T-helper 1 cell treated with Interleukin-12 subunit alpha and Interleukin-12 subunit beta and Interleukin-4 antibody, amounts not matched to agents 30 ng/mL and 1 ng/mL, for 36 hours (primary cell): ENCODE data around the gene PSORS1C1. TPM values are rescaled to one million over a fixed set of nuclear protein-coding genes. Genes with fewer than 3 reads are reported as not detected.

Experiments
- intact Hi-C: fragments of 100-400 bp; cut with micrococcal nuclease; formaldehyde crosslinking; loops from one replicate; pipeline ENCODE4 v1.15.1; 2024
- total RNA-seq: library from RNA; stranded (reverse); gene quantifications from 2 replicates; pipeline ENCODE4 v1.2.3, GENCODE V29; 2022

The PSORS1C1 gene
- total RNA-seq, 1 donor from 2014 or later, result not detected

DNA sequence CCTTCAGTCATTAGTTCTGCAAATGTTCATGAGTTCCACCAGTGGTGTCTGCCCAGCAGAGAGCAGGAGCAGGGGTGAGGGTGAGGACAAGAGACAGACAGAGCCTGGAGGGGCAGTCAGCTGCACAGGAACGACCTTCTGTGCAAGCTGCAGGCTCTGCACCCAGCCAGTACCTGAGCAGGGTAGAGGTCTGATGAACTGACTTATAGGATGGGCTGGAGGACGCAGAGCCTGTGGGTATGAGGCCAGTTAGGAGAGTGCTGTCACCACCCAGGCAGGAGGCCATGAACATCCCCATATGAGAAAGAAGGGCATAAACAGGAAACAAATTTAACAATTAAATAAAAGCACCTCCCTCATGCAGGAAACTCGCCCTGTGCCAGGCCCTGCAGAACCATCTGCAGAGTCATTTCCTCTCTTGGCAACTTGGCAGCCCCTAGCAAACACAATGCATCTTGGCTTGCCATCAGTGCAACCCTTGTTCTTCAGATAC is 20.2 kb upstream of the PSORS1C1 start:
- intact Hi-C loops, result no loop called here

DNA sequence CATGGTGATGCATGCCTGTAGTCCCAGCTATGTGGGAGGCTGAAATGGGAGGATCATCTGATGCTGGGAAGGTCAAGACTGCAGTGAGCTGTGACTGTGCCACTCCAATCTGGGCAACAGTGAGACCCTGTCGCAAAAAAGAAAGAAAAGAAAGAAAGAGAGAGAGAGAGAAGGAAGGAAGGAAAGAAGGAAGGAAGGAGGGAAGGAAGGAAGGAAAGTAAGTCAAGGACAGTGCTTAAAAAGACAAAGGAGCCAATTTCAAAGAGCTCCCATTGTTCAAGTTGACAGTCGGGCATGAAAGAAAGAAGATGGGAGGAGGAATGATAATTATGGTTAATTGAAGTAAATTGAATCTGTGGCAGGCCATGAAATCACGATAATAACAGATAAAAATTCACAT is 18.4 kb upstream of the PSORS1C1 start:
- intact Hi-C loops, result no loop called here

DNA sequence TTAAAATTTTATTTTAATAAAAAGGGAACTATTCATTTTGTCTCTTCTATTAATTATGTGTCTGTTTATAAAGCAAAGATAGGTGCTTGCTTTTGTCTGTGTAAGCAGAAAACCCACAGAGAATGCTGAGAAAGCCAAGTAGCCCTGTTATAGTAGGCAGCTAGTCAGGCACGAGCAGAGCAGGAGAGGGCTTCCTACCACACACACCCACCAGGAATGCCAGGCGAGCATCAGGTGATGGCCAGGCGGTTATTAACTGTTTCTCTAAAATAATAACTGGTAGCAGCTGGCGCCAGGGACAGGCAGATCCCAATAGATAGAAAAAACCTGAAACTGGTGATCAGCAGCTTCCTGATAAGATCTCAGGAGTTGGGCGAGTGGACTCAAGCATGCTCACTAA is 17.9 kb upstream of the PSORS1C1 start:
- intact Hi-C loops, result no loop called here

DNA sequence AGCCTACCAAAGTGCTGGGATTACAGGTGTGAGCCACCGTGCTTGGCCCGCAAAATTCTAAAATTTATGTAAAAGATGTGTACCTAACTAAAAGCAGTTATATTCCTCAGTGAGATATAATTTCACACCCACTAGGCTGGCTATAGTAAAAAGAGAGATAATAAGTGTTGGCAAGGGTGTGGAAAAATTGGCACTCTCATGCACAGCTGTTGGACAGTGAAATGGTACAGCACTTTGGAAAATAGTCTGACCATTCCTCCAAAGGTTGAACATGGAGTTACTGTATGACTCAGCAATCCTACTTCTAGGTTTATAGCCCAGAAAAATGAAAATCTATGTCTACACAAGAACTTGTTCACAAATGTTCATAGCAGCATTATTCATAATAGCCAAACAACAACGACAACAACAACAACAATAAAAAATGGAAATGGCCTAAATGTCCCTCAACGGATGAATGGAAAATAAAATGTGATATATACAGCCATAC is 16.1 kb upstream of the PSORS1C1 start:
- intact Hi-C loops, result no loop called here

DNA sequence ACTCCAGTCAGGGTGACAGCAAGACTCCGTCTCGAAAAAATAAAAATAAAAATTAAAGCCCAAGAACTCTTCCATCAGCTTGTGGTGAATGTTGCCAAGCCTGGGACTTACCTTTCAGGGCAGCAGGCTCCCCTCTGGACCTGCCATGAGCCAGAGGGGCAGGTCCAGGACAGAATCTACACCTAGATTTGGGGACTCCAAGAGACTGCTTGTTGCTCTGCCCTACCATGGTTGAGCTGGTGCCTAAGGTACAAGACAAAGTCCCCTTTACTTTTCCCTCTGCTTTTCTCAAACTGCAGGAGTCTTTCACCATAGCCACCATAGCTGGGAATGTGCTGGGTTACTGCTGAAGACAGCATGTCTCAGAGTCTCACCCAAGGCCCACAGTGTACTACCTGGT is 11.5 kb upstream of the PSORS1C1 start:
- intact Hi-C loops, result no loop called here

DNA sequence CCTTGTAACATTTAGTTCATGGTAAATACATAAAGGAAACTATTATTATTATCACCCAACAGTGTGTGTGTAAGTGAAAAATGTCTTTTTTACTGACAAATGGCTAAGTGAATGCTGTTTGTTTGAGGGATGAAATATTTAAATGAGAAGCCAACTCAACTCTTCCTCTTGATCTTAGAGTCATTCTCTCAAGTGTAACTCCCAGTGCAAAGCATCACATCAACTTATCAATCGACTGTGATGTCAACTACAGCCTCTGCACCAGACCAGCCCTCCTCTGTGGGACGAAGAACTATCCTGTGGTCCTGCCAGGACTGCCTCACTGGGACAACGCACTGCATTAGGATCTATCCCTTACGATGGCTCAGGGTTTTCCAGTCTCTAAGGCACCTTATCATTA is 7.5 kb upstream of the PSORS1C1 start:
- intact Hi-C loops, result no loop called here

DNA sequence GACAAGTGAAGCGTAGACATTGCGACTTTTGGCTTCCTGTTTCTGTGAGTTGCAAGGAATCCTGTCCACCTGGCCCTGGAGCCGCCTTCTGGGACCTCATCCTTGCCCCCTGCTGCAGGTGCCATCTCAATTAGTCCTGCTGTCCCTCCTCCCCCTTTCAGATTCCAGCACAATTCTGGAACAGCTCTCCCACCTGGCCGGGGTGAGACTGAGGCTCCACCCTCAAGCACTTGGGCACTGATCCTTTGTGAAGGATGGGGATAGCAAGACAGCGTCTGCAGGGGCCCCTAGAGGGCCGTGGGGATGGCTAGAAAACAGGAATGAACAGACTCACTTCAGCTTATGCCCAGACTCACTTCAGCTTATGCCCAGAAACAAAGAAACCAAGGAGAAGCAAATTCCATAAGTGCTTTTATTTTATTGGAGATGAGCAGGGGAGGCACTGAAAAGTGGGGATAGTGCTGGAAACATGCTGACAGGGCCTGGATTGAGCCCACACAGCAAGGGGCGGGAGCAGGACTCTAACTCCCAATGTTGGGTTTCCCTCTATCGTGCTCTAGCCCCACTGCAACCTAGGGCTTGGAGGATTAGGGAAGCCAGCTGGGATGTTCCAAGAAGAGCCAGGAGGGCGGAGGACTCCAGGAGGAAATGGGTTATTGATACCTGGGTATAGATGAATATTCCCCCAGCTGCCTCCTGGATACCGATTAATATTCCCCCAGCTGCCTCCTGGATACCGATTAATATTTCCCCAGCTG is 3.6 kb upstream of the PSORS1C1 start:
- intact Hi-C loops, result no loop called here

DNA sequence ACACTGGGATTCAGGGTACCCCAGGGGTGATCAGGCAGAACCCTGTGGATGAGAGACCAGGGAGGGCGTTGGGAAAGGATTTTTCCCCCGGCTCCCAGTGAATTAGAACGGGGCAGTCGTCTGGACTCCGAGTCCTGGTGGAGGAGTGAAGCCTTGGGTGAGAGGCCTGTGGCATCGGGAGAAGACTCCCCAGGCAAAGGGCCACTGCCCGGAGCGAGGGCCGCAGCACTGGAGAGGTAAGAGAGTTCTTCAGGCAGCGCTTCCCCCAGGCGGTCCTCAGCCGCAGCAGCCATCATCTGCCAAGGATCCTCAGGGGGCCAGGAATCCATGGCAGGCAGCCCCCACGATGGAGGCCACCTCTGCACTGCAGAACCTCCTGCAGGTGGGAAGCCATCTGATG is 2.9 kb upstream of the PSORS1C1 start:
- intact Hi-C loops, result no loop called here

DNA sequence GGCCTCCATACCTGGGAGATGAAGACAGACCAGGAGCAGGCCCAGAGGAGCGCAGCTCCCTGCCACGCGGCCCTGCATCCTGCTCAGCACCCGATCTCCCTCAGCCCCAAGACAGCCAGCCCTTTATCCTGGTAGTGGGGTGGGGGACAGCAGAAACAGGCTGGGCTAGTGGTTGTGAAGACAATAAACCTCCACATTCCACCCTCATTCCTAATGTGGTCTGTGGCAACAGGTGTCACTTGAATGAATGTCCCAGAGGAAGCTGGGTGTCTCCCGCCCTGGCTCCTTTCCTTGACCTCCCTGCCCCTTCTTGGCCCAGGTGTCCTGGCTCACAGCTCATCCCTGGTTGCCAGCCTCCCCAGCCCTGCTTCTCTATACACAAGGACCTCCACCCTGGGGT is 2.1 kb upstream of the PSORS1C1 start, which contains the start of gene C6orf15:
TSS of gene C6orf15 (minus strand) at position 98 of the 400 bp plus-strand sequence. CDS start at position 78, 20 bp downstream.
- intact Hi-C loops, result no loop called here

DNA sequence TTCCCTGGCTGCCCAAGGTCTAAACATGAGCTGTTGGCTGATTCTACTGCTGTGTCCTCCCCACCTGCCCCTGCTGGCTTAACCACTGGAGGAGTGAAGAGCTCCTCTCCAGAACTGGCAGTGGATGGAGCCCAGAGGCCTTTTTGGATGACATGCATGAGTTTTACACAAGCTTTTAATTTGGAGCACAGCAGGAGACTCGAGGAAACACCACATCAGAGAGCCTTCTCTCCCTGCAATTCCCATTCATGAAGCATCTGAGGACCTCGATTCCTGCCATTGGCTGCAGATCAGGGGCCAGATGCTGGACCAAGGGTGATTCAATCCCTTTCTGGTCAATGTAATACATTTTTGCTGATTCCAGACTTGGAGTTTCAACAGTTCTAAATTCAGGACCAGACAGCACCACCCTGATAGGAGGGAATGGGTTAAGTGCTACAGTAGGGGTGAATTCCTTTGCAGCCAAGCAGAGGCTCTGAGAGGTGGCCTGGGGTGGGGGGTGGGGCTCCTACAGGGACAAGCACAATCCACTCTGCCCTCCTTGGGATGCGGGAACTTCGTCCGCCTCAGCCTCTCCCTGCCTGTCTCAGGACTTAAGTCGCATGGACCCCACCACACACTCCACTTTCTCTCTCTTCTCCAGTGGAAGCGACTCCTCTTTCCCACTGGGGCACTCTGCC is 599 bp upstream of the PSORS1C1 start:
- intact Hi-C loops, result no loop called here

DNA sequence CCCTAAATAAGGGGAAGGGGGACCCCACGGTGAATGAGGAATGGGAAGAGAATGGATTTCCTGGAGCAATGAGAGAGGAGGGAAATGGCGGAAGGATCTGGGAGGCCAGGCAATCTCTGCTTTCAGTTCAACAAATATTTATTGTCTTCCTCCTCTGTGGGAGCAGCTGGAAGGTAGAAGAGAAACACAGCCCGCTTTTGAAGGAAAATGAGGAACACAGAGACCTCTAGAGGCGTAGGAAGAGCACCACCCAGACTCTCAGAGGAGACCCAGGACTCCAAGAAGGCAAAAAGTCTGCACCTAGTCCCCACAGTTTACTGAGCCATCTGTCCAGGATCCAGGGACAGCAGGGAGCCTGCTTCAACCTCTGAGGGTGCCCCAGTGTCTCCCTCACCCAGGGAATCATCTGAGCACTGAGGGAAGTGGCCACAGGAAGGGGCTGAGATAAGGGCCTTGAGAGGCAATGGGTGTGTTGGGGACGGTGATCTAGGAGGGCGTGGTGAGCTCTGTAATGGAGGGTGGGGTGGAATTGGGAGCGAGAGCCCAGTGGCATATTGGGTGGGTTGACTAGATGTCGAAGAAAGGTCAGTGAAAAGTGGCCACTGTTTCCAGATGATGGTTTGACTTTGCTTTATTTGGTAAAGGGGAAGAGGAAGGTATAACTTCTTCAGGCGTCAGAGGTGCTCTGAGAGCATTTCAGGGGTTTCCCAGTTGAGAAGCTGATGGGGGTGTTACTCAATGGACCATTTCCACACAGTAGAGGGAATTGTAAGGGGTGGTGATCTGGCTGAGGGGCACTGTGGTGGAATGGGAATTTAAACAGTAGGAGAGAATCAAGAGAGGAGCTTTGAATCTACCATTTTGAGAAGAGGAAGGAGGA is 610 bp downstream of the PSORS1C1 start:
- intact Hi-C loops, result no loop called here

DNA sequence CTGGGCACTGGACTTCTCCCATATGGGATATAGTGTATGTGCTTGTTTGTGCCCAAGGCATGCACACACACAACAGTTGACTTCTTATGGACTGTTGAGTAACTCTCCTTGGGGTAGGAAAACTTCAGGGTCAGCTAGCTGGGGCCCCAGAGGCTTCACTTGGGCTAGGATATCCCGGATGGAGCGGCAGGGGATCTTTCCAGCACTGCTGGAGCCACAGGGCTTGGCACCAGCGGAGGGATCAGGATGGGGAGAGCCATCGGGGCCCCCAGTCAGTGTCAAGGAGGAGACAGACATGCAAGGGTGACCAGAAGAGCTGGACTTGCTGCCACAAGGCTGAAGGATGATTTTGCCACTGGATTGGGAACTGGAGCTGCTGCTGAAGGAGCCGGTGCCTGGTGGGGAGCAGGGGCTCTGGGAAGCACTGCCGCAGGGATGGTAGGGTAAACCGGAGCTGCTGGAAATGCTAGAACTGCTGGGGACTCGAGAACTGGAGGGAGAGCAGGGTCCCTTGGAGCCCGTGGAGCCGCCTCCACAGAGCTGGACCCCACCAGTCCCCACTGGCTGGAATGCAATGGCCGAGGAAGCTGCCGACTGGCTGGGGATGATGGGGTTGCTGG is 1.5 kb downstream of the PSORS1C1 start:
- intact Hi-C loops, result no loop called here

DNA sequence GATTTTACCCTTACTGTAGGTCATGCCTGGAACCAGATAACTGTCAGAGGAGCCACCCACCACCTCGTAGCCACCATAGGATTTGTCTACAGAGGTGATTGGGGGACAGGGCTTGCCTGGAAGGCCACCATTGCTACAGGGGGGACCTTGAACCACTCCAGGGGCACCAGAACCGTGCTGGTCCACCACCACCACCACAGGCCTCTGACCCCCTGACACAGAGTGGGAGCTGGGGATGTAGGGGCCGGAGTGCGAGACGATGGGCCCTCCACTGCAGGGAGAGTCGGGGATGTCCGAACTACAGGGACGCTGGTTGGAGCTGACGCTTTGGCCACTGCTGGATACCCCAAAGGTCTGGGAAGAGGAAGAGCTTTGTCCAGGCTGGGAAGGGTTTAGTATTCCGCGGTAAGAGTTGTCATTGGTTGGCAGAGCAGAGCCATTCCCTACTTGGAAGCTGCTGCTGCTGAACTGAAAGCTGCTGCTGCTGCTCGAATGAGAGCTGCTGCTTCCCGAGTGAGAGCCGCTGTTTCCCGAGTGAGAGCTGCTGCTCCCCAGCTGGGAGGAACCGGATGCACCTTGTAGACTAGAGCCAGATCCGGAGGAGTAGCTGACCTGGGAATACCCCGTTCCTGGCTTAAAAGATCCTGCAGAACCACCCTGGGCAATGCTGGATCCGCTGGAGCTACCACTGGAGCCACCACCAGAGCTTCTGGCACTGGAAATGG is 2.2 kb downstream of the PSORS1C1 start:
- intact Hi-C loops, result no loop called here

DNA sequence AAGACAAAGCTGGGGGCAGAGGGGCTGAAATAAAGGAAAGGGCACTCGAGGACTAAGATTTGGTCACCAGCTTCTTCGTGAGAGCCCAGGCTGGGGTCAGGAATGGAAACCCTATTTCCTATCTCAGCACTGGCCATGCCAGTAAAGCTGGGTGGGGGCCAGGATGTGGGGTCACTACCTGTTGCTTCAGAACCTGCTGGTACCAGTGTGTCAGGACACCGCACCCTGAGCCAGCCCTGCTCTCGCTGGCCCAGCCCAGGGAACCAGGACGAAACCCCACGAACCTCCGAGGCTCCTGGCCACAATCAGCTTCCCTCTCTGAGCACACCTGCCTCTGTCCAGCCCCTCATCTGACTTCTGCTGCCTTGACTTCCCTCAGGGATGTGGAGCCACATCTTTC is 3.6 kb downstream of the PSORS1C1 start:
- intact Hi-C loops, result no loop called here

DNA sequence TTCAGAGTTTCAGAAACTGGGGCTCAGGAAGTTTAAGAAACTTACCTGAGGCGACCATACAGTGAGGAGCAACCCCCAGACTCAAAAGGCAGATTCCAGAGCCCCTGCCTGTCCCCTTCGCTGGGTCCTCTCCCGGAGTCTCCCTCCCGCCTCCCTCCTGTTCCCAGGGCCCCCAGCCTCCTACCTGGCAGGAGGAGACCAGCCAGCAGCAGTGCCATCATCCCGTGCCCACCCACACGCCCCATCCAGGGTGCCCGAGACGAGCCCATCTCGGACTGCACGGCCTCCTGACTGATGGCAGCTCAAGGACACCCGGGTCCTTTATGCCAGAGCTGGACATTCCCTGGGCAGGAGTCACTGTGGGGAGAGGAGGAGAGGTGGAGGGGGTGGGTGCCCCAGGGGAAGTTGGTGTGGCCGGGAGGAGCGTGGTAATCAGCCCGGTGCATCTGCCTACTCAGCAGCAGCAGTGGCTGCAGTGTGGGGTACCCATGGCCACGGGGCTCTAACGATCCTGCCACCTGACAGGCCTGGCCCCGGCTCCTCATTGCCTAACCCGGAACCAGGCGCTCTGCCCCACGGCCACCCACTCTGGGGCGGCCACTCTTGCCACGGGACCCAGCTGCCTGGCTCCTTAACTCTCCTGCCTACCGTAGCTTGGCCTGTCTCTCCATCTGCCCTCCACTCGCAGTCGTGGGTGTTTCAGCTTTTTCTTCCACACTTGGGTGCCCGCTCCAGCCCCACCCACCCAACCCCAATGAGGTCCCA is 5.7 kb downstream of the PSORS1C1 start, which contains the start of gene CDSN:
TSS of gene CDSN (minus strand) at position 296 of the 765 bp plus-strand sequence. CDS start at position 269, 27 bp downstream.
- intact Hi-C loops, result no loop called here

DNA sequence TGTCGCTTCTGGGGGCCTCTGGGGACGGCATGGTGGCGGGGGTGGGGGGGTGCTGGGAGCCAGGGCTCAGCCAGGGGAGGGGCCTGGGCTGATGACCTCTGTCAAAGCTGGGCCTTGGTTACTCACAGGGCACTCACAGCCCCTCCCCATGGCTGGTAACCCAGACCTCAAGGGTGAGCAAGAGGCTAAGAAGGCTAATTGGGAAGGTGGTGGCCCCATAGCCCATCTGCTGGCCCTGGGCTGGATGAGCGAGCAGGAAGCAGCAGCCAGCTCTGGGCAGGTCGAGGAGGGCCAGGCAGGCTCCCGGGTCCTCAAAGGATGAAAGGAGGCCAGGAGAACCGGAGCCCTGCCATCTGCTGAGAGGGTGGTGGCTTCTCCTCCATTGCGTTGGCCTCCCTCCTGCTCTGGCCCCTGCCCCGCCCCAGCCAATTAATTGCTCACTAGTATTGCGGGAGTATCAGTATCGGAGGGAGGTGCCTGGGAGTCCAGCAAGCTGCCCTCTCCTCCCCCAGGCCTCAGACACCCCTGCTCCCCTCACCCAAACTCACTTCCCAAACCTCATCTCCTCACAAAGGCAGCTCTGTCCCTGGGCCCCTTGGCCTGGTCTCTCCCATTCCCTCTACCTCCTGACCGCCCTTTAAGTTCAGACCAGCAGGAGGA is 6.7 kb downstream of the PSORS1C1 start:
- intact Hi-C loops, result no loop called here

DNA sequence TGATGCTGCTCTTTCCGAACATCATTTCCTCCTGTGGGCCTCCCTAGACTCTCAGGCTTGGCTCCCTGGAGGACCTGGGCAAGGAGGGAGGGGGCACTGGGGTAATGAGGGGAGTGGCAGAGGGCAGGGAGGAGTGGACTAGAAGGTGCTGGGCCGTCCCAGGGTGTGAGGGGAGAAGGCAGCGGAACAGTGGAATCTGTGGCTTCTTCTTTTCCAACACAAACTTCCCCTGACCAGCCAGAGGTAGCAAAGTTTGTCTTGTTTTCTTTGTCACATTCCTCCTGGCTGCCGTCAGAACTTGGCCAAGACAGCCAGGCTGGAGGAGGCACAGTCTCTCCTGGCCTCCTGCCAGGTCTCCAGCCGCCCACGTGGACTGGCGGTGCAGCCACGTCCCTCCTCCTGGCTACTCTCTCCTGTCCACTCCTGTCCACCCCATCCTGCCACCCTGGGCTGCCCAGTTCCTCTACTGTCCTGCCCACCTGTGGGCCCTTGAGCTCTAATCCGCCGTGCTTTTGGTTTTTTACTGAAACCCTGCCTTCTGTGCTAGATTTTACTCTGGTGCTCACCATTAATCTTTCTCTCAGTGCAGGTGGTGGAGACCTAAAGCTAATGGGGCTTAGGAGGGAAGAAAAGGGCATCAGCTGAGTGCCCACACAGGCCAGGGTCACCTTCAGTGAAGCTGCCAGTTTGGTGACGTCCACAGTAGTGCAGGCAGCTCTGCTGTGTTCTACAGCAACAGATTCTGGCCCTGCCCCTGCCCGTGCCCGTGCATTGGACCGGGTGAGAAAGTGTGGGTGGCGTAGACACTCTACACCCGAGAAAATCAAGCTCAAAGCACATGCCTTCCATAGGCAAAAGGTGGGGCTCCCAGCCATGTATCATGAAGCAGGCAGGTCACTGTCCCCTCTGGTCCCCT is 8.4 kb downstream of the PSORS1C1 start:
- intact Hi-C loops, result no loop called here

DNA sequence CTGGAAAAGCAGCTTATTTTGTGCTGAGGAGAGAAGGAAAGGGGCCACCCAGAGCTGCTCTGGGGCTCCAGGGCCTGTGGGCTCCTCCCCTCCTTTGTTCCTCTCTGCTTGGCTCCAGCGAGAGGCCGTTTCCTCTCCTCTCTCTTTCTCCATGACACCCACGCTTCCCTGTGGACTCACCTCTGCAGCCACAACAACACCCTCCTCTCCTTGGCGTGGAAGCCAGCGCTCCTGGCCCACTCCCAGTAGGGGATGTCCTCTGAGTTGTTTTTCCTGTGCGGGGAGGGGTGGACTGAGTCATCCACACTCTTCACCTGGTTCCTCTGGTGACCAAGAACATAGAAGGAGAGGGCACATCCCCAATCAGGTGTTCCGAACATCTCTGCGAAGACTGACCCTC is 10.6 kb downstream of the PSORS1C1 start:
- intact Hi-C loops, result no loop called here
